DOHH2 (cell line): ENCODE measurements around the gene INPP4B.

Source experiments
- H3F3A ChIP-seq: fragments of 200-600 bp; sonication (generic), shearing (Covaris generic); 2 replicates; pipeline ENCODE4 v1.6.0; 2016; ENCODE audit warnings: antibody characterized with exemption, mild to moderate bottlenecking; ENCODE audit not compliant: control insufficient read depth, insufficient read depth
- H3K27ac ChIP-seq: fragments of 200-600 bp; sonication (generic); 2 replicates; pipeline ENCODE4 v1.5.1; 2014; ENCODE audit warnings: low read depth, mild to moderate bottlenecking, low read length, moderate library complexity
- H3K27me3 ChIP-seq: fragments of 200-600 bp; sonication (generic); 2 replicates; pipeline ENCODE4 v1.6.1; 2014; ENCODE audit warnings: mild to moderate bottlenecking, low read length, mixed read lengths; ENCODE audit not compliant: control insufficient read depth
- H3K36me3 ChIP-seq: fragments of 200-600 bp; sonication (generic); 2 replicates; pipeline ENCODE4 v1.6.1; 2014; ENCODE audit warnings: mild to moderate bottlenecking, low read length, moderate library complexity, mixed read lengths; ENCODE audit not compliant: control insufficient read depth
- H3K4me1 ChIP-seq: fragments of 200-600 bp; sonication (generic); 2 replicates; pipeline ENCODE4 v1.6.1; 2014; ENCODE audit warnings: mild to moderate bottlenecking, low read length, mixed read lengths; ENCODE audit not compliant: control insufficient read depth
- H3K4me2 ChIP-seq: fragments of 200-600 bp; sonication (generic); 2 replicates; pipeline ENCODE4 v1.6.0; 2014; ENCODE audit warnings: mild to moderate bottlenecking, low read length, moderate library complexity
- H3K4me3 ChIP-seq: fragments of 200-600 bp; sonication (generic); 2 replicates; pipeline ENCODE4 v1.5.1; 2014; ENCODE audit warnings: mild to moderate bottlenecking, low read length, mixed read lengths
- H3K79me2 ChIP-seq: fragments of 200-600 bp; sonication (generic); 2 replicates; pipeline ENCODE4 v1.6.1; 2014; ENCODE audit warnings: mild to moderate bottlenecking, low read length, mixed read lengths; ENCODE audit not compliant: control insufficient read depth
- H3K9me2 ChIP-seq: fragments of 200-600 bp; sonication (generic); replicated peaks from 2 replicates; pipeline ENCODE4 v1.6.1; 2014; ENCODE audit warnings: mild to moderate bottlenecking, low read length, mixed read lengths; ENCODE audit not compliant: control insufficient read depth
- H3K9me3 ChIP-seq: fragments of 200-600 bp; sonication (generic); 2 replicates; pipeline ENCODE4 v1.6.1; 2014; ENCODE audit warnings: antibody characterized with exemption, low read length, mixed read lengths; ENCODE audit not compliant: control insufficient read depth, insufficient read depth
- H4K20me1 ChIP-seq: fragments of 200-600 bp; sonication (generic); 2 replicates; pipeline ENCODE4 v1.6.0; 2014; ENCODE audit warnings: low read depth, mild to moderate bottlenecking, antibody characterized with exemption, low read length, moderate library complexity; ENCODE audit not compliant: control insufficient read depth, insufficient read depth
- CTCF ChIP-seq: fragments of 200-600 bp; sonication (generic); IDR thresholded peaks from one replicate; pipeline ENCODE4 v1.5.1; 2014; ENCODE audit warnings: antibody characterized with exemption, mild to moderate bottlenecking, low read depth, low read length; ENCODE audit not compliant: poor library complexity, severe bottlenecking
- EZH2phosphoT487 ChIP-seq: fragments of 200-600 bp; sonication (generic); IDR thresholded peaks from 2 replicates; pipeline ENCODE4 v1.6.1; 2017; ENCODE audit warnings: borderline replicate concordance, mild to moderate bottlenecking, antibody characterized with exemption, low read length, moderate library complexity, mixed read lengths

Gene INPP4B

DNA sequence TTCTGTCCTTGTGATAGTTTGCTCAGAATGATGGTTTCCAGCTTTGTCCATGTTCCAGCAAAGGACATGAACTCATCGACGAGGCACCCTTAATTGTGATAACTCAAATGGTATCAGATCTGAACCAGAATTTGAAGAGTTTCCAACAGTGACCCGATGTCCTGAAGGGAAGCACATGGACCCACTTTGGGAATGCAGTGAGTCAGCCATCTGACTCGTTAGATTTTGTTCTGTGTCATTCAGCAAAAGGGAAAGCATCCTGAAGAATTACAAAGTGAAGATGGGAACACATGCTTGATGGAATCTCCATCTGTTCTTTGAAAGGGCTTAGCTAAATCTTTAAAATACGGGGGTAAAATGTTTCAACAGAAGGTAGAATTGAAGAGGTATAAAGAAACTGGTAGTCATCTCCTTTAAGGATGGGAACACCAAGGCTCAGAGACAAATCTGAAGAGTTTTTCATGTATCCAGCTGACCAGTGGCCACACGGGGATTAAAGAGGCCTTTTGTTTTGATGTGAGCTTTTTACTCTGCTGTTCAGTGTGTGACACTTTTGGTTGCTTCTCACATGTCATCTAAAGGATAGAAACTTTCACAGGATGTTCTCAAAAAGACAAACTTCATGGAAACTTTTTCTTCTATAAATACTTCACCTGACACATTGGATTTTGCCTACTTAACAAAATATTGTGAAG, 393.8 kb downstream of the INPP4B start:
- no peak for TF ChIP-seq EZH2phosphoT487
- TF ChIP-seq CTCF, result no peak
- Histone ChIP-seq H3K27ac (no peak overlapping the region), H3K9me3 (no peaks in the 10 kb centered on the region), H3K4me1 (no peaks in the 10 kb centered on the region), H4K20me1 (no peaks in the 10 kb centered on the region), H3K36me3 (no peaks in the 10 kb centered on the region), H3F3A (no peaks in the 10 kb centered on the region), H3K27me3 (no peaks in the 10 kb centered on the region), H3K4me2 (no peak overlapping the region), H3K4me3 (no peak overlapping the region), H3K9me2 (no peaks in the 10 kb centered on the region), H3K79me2 (no peaks in the 10 kb centered on the region)

DNA sequence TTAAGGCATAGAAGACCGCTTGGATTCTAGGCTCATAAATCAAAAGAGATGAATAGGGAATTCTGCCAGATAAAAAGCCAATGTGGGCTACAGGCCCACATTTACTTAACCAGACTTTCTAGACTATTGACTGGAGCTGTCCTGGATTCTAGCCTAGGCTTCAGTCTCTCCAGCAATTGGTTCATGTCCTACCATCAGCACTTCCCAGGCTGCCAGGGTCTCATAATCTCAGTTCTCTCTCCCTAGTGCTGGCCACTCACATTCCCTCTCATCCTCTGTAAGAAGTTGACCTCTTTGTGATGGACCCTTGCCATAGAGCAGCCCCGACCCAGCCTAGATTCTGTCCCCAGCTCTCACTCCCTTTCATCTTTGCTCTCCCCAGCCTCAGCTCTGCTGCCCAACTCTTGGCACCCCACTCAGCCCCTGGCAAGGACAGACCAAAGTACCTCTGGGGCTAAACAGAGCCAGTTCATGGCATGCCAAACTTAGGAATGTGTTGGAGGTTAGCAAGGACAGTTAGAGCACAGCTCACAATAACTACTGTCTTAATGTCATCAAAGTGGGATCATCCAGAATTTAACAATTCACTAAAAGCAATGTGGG, 396.2 kb downstream of the INPP4B start:
- TF ChIP-seq CTCF (no peak), EZH2phosphoT487 (no peak)
- no peaks in the 10 kb centered on the region for H3K27me3 ChIP-seq
- H3K4me2 ChIP-seq, result no peak overlapping the region
- H3K9me2 ChIP-seq, result no peaks in the 10 kb centered on the region
- H3K79me2 ChIP-seq, result no peaks in the 10 kb centered on the region
- H3K4me1 ChIP-seq, result no peaks in the 10 kb centered on the region
- no peaks in the 10 kb centered on the region for H3F3A ChIP-seq
- no peak overlapping the region for H3K27ac ChIP-seq
- H4K20me1 ChIP-seq, result no peaks in the 10 kb centered on the region
- H3K4me3 ChIP-seq, result no peak overlapping the region
- H3K9me3 ChIP-seq, result no peaks in the 10 kb centered on the region
- no peaks in the 10 kb centered on the region for H3K36me3 ChIP-seq

DNA sequence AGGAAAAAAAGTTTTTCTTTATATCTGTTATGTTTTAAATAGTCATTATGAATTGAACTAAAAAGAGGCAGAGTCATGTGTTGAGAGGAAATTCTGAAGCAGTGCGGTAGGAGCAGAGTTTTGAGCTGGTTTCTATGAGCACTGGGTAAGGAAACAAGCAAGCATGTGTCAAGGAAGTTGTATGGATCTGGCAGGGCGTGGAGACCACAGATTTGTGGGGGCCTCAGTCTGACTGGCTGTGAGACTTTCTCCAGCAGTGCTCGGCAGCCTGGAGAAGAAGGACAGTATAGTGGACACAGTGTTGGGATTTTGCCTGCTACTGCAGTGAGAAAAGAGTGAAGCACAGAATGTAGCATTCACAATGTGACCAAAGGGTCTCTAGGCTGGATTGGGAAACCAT, 399.1 kb downstream of the INPP4B start:
- H3K4me2 ChIP-seq, result no peak overlapping the region
- no peak overlapping the region for H3K4me3 ChIP-seq
- H3K9me3 ChIP-seq, result no peaks in the 10 kb centered on the region
- no peaks in the 10 kb centered on the region for H3K79me2 ChIP-seq
- no peaks in the 10 kb centered on the region for H3K4me1 ChIP-seq
- no peak overlapping the region for H3K27ac ChIP-seq
- TF ChIP-seq CTCF (no peak), EZH2phosphoT487 (no peak)
- H3K9me2 ChIP-seq, result no peaks in the 10 kb centered on the region
- H4K20me1 ChIP-seq, result no peaks in the 10 kb centered on the region
- no peaks in the 10 kb centered on the region for H3F3A ChIP-seq
- H3K27me3 ChIP-seq, result no peaks in the 10 kb centered on the region
- no peaks in the 10 kb centered on the region for H3K36me3 ChIP-seq
